ENCODE results near the gene MTCH1.

- TF ChIP-seq CTCF (IDR thresholded peaks at IDR 0.05 in 4 of 5, conservative IDR thresholded peaks at IDR 0.05 in 1 of 5) (no peak), POLR2A (IDR thresholded peaks at IDR 0.05) (no peak)
These were observed 9.1 kb downstream of the MTCH1 start for GRCh38 chr6:36976931-36977330.

Measured in gastrocnemius medialis (tissue), 4 donors.